Muscle of leg (tissue), 11 donors: ENCODE results near the gene HSPB6. TPM values are rescaled to one million over a fixed set of nuclear protein-coding genes. Genes with fewer than 3 reads are reported as not detected.

Experiments
- DNase-seq: peaks from one replicate; pipeline ENCODE4 v3.0.0; 2013
- H3K27ac ChIP-seq: one replicate; pipeline ENCODE4 v1.5.1; 2013; ENCODE audit warnings: mild to moderate bottlenecking, low read length, control low read depth
- H3K27me3 ChIP-seq: one replicate; pipeline ENCODE4 v1.6.1; 2013; ENCODE audit warnings: low read length; ENCODE audit not compliant: control insufficient read depth, insufficient read depth
- H3K36me3 ChIP-seq: one replicate; pipeline ENCODE4 v1.6.1; 2013; ENCODE audit warnings: low read length; ENCODE audit not compliant: control insufficient read depth, insufficient read depth
- H3K4me1 ChIP-seq: one replicate; pipeline ENCODE4 v1.6.1; 2013; ENCODE audit warnings: low read length; ENCODE audit not compliant: control insufficient read depth, insufficient read depth
- H3K4me3 ChIP-seq: one replicate; pipeline ENCODE4 v1.5.1; 2013; ENCODE audit warnings: low read length, control low read depth
- H3K9me3 ChIP-seq: replicated peaks from 2 replicates; pipeline ENCODE4 v1.6.1; 2013; ENCODE audit warnings: low read depth, low read length; ENCODE audit not compliant: control insufficient read depth
- WGBS: methylation state at CpG from one replicate; pipeline ENCODE4 v1.1.5; 2013; ENCODE audit warnings: missing lambda C conversion rate; ENCODE audit not compliant: insufficient coverage; 5-methylcytosine and 5-hydroxymethylcytosine counted together
- polyA plus RNA-seq, 8 donors: library from polyadenylated mRNA; unstranded; fragments of 120-200 nt; gene quantifications; one replicate each; pipeline versions ENCODE4 v1.2.1 to v1.2.3, GENCODE V29; 2013; ENCODE audit warnings: inconsistent platforms in 1 of 8, low replicate concordance in 1 of 8; ENCODE audit not compliant: insufficient read length in 8 of 8, insufficient read depth in 1 of 8
- total RNA-seq: library from RNA; stranded (reverse); fragments of 120-200 nt; gene quantifications from one replicate; pipeline ENCODE4 v1.2.4, GENCODE V29; 2013

HSPB6 gene
- total and polyA plus RNA-seq, 9 donors, result 46.7 to 741 (median 466) TPM

GRCh38 chr19:35708391-35708790 is 48.4 kb downstream of the HSPB6 start:
- Histone ChIP-seq H3K4me3 (no peak overlapping the region), H3K4me1 (no peaks in the 10 kb centered on the region), H3K27me3 (peaks cover 8% of the 10 kb centered on the region), H3K36me3 (no peaks in the 10 kb centered on the region), H3K27ac (no peak overlapping the region), H3K9me3 (no peaks in the 10 kb centered on the region)
- WGBS, result 75% methylated on average over 1 of the region's 1 CpG
- DNase-seq, result no peak

Other genes starting within 250 kb of the HSPB6 start
- gene DMKN, start 243.4 kb downstream of the HSPB6 start, total RNA-seq, result 2.0 TPM
- gene DMKN, start 243.4 kb downstream of the HSPB6 start, polyA plus RNA-seq, result 10 to 100 TPM in 1 of 8 donors, 1 to 10 TPM in 7; 1.1 to 22.6 (median 2.1) TPM
- gene SBSN, start 228.7 kb downstream of the HSPB6 start, total RNA-seq, result not detected
- 1 to 10 TPM in 1 of 8 donors, under 1 TPM in 3, not detected in 4; 0.10 to 5.1 (median 0.40) TPM for gene SBSN, start 228.7 kb downstream of the HSPB6 start, polyA plus RNA-seq
- not detected for gene GAPDHS, start 223.6 kb downstream of the HSPB6 start, total RNA-seq
- gene GAPDHS, start 223.6 kb downstream of the HSPB6 start, polyA plus RNA-seq, result not detected
- gene TMEM147, start 211.4 kb downstream of the HSPB6 start, total RNA-seq, result 51.4 TPM
- 10 to 100 TPM; 41.5 to 50.1 (median 44.6) TPM for gene TMEM147, start 211.4 kb downstream of the HSPB6 start, polyA plus RNA-seq
- gene ATP4A, start 193.4 kb downstream of the HSPB6 start, total RNA-seq, result not detected
- under 1 TPM in 1 of 8 donors, not detected in 7; 0.52 TPM for gene ATP4A, start 193.4 kb downstream of the HSPB6 start, polyA plus RNA-seq
- not detected for gene PMIS2, start 170.9 kb downstream of the HSPB6 start, total RNA-seq
- not detected for gene PMIS2, start 170.9 kb downstream of the HSPB6 start, polyA plus RNA-seq
- gene HAUS5, start 144.3 kb downstream of the HSPB6 start, total RNA-seq, result 9.5 TPM
- gene HAUS5, start 144.3 kb downstream of the HSPB6 start, polyA plus RNA-seq, result 10 to 100 TPM in 7 of 8 donors, 1 to 10 TPM in 1; 9.4 to 16.1 (median 12.6) TPM
- gene RBM42, start 128.0 kb downstream of the HSPB6 start, total RNA-seq, result 32.8 TPM
- gene RBM42, start 128.0 kb downstream of the HSPB6 start, polyA plus RNA-seq, result 10 to 100 TPM; 44.7 to 55.3 (median 51.5) TPM
- gene ETV2, start 115.3 kb downstream of the HSPB6 start, total RNA-seq, result 1.6 TPM
- 1 to 10 TPM; 1.7 to 4.9 (median 3.2) TPM for gene ETV2, start 115.3 kb downstream of the HSPB6 start, polyA plus RNA-seq
- gene COX6B1, start 108.7 kb downstream of the HSPB6 start, total RNA-seq, result 582 TPM
- 100 to 1,000 TPM; 263 to 328 (median 300) TPM for gene COX6B1, start 108.7 kb downstream of the HSPB6 start, polyA plus RNA-seq
- not detected for gene UPK1A, start 90.5 kb downstream of the HSPB6 start, total RNA-seq
- gene UPK1A, start 90.5 kb downstream of the HSPB6 start, polyA plus RNA-seq, result 1 to 10 TPM in 1 of 8 donors, under 1 TPM in 2, not detected in 5; 0.17 to 7.7 (median 0.28) TPM
- not detected for gene ZBTB32, start 52.5 kb downstream of the HSPB6 start, total RNA-seq
- under 1 TPM in 6 of 8 donors, not detected in 2; 0.25 to 0.40 (median 0.36) TPM for gene ZBTB32, start 52.5 kb downstream of the HSPB6 start, polyA plus RNA-seq
- gene KMT2B, start 39.0 kb downstream of the HSPB6 start, total RNA-seq, result 7.6 TPM
- gene KMT2B, start 39.0 kb downstream of the HSPB6 start, polyA plus RNA-seq, result 10 to 100 TPM; 17.3 to 33.7 (median 25.3) TPM
- 2.1 TPM for gene IGFLR1, start 14.6 kb downstream of the HSPB6 start, total RNA-seq
- gene IGFLR1, start 14.6 kb downstream of the HSPB6 start, polyA plus RNA-seq, result 1 to 10 TPM; 3.0 to 5.6 (median 3.9) TPM
- 14.6 TPM for gene U2AF1L4, start 11.6 kb downstream of the HSPB6 start, total RNA-seq
- gene U2AF1L4, start 11.6 kb downstream of the HSPB6 start, polyA plus RNA-seq, result 10 to 100 TPM; 10.6 to 17.6 (median 14.1) TPM
- 40.2 TPM for gene PSENEN, start 11.4 kb downstream of the HSPB6 start, total RNA-seq
- 10 to 100 TPM; 34.1 to 45.1 (median 36.8) TPM for gene PSENEN, start 11.4 kb downstream of the HSPB6 start, polyA plus RNA-seq
- gene LIN37, start 8.5 kb downstream of the HSPB6 start, total RNA-seq, result 10.2 TPM
- gene LIN37, start 8.5 kb downstream of the HSPB6 start, polyA plus RNA-seq, result 10 to 100 TPM in 5 of 8 donors, 1 to 10 TPM in 3; 9.2 to 12.8 (median 10.9) TPM
- gene PROSER3, start 1.1 kb upstream of the HSPB6 start, total RNA-seq, result 3.9 TPM
- 10 to 100 TPM in 6 of 8 donors, 1 to 10 TPM in 2; 6.9 to 14.6 (median 11.9) TPM for gene PROSER3, start 1.1 kb upstream of the HSPB6 start, polyA plus RNA-seq
- gene ARHGAP33, start 18.5 kb upstream of the HSPB6 start, total RNA-seq, result 3.6 TPM
- gene ARHGAP33, start 18.5 kb upstream of the HSPB6 start, polyA plus RNA-seq, result 10 to 100 TPM in 7 of 8 donors, 1 to 10 TPM in 1; 8.3 to 28.5 (median 19.4) TPM
- gene PRODH2, start 55.8 kb upstream of the HSPB6 start, total RNA-seq, result not detected
- gene PRODH2, start 55.8 kb upstream of the HSPB6 start, polyA plus RNA-seq, result under 1 TPM in 2 of 8 donors, not detected in 6; 0.18 to 0.27 TPM
- 0.09 TPM for gene NPHS1, start 95.5 kb upstream of the HSPB6 start, total RNA-seq
- gene NPHS1, start 95.5 kb upstream of the HSPB6 start, polyA plus RNA-seq, result under 1 TPM in 7 of 8 donors, not detected in 1; 0.04 to 0.37 (median 0.21) TPM
- 0.31 TPM for gene KIRREL2, start 99.9 kb upstream of the HSPB6 start, total RNA-seq
- 1 to 10 TPM in 1 of 8 donors, under 1 TPM in 7; 0.28 to 1.0 (median 0.58) TPM for gene KIRREL2, start 99.9 kb upstream of the HSPB6 start, polyA plus RNA-seq
- 4.7 TPM for gene APLP1, start 111.5 kb upstream of the HSPB6 start, total RNA-seq
- 10 to 100 TPM in 3 of 8 donors, 1 to 10 TPM in 5; 4.6 to 10.7 (median 7.5) TPM for gene APLP1, start 111.5 kb upstream of the HSPB6 start, polyA plus RNA-seq
- 1.8 TPM for gene NFKBID, start 143.5 kb upstream of the HSPB6 start, total RNA-seq
- gene NFKBID, start 143.5 kb upstream of the HSPB6 start, polyA plus RNA-seq, result 1 to 10 TPM in 6 of 8 donors, under 1 TPM in 2; 0.85 to 3.3 (median 1.6) TPM
- gene HCST, start 145.5 kb upstream of the HSPB6 start, total RNA-seq, result 4.0 TPM
- gene HCST, start 145.5 kb upstream of the HSPB6 start, polyA plus RNA-seq, result 1 to 10 TPM; 3.5 to 7.8 (median 5.6) TPM
- 18.0 TPM for gene TYROBP, start 151.3 kb upstream of the HSPB6 start, total RNA-seq
- 10 to 100 TPM; 16.5 to 22.5 (median 18.9) TPM for gene TYROBP, start 151.3 kb upstream of the HSPB6 start, polyA plus RNA-seq
- 1.8 TPM for gene LRFN3, start 179.3 kb upstream of the HSPB6 start, total RNA-seq
- 10 to 100 TPM in 3 of 8 donors, 1 to 10 TPM in 5; 6.3 to 13.9 (median 9.3) TPM for gene LRFN3, start 179.3 kb upstream of the HSPB6 start, polyA plus RNA-seq
- gene SDHAF1, start 238.2 kb upstream of the HSPB6 start, total RNA-seq, result 18.7 TPM
- 10 to 100 TPM; 10.9 to 14.8 (median 12.9) TPM for gene SDHAF1, start 238.2 kb upstream of the HSPB6 start, polyA plus RNA-seq